Measurements from ENCODE around the gene NAA40.

- no peak for TF ChIP-seq EZH2 (optimal IDR thresholded peaks at IDR 0.05; ENCODE audit: low read depth, low read length)
- TF ChIP-seq CTCF (IDR thresholded peaks at IDR 0.05; ENCODE audit: low read length) = no peak
These were observed 54.3 kb downstream of the NAA40 start for GRCh38 chr11:63993100-63993499.
